ENCODE measurements around the gene SMARCE1.

The SMARCE1 gene

GRCh38 chr17:40678902-40679522, 31.4 kb upstream of the SMARCE1 start:
- TF ChIP-seq TAF1 (IDR thresholded peaks at IDR 0.05; ENCODE audit: borderline replicate concordance, insufficient read depth, low read length) (no peak), POLR2AphosphoS5 (IDR thresholded peaks at IDR 0.05; ENCODE audit: low read depth, low read length) (no peak), FOXP2 (optimal IDR thresholded peaks at IDR 0.05; ENCODE audit: borderline replicate concordance, extremely low read depth, extremely low read length, insufficient read depth) (no peak), REST (IDR thresholded peaks at IDR 0.05; ENCODE audit: insufficient read depth in 1 of 2, low read depth in 2 of 2, low read length in 2 of 2) (no peak), SIN3A (IDR thresholded peaks at IDR 0.05; ENCODE audit: borderline replicate concordance, insufficient read depth, low read length) (no peak)

- TF ChIP-seq REST (IDR thresholded peaks at IDR 0.05; ENCODE audit: insufficient read depth in 1 of 2, low read depth in 2 of 2, low read length in 2 of 2), result no peak
- no peak for TF ChIP-seq TAF1 (IDR thresholded peaks at IDR 0.05; ENCODE audit: borderline replicate concordance, insufficient read depth, low read length)
- TF ChIP-seq SIN3A (IDR thresholded peaks at IDR 0.05; ENCODE audit: borderline replicate concordance, insufficient read depth, low read length), result no peak
- TF ChIP-seq FOXP2 (optimal IDR thresholded peaks at IDR 0.05; ENCODE audit: borderline replicate concordance, extremely low read depth, extremely low read length, insufficient read depth), result no peak
- no peak for TF ChIP-seq POLR2AphosphoS5 (IDR thresholded peaks at IDR 0.05; ENCODE audit: low read depth, low read length)
These were observed 28.3 kb upstream of the SMARCE1 start for GRCh38 chr17:40675905-40676304.

GRCh38 chr17:40672654-40673053, 25.0 kb upstream of the SMARCE1 start:
- TF ChIP-seq POLR2AphosphoS5 (IDR thresholded peaks at IDR 0.05; ENCODE audit: low read depth, low read length) (no peak), FOXP2 (optimal IDR thresholded peaks at IDR 0.05; ENCODE audit: borderline replicate concordance, extremely low read depth, extremely low read length, insufficient read depth) (no peak), TAF1 (IDR thresholded peaks at IDR 0.05; ENCODE audit: borderline replicate concordance, insufficient read depth, low read length) (no peak), SIN3A (IDR thresholded peaks at IDR 0.05; ENCODE audit: borderline replicate concordance, insufficient read depth, low read length) (no peak), REST (IDR thresholded peaks at IDR 0.05; ENCODE audit: insufficient read depth in 1 of 2, low read depth in 2 of 2, low read length in 2 of 2) (no peak)

- TF ChIP-seq SIN3A (IDR thresholded peaks at IDR 0.05; ENCODE audit: borderline replicate concordance, insufficient read depth, low read length), result no peak
- TF ChIP-seq POLR2AphosphoS5 (IDR thresholded peaks at IDR 0.05; ENCODE audit: low read depth, low read length), result no peak
These were observed 23.7 kb upstream of the SMARCE1 start for GRCh38 chr17:40671282-40671681.

GRCh38 chr17:40666331-40666730, 18.7 kb upstream of the SMARCE1 start:
- TF ChIP-seq TAF1 (IDR thresholded peaks at IDR 0.05; ENCODE audit: borderline replicate concordance, insufficient read depth, low read length) (no peak), SIN3A (IDR thresholded peaks at IDR 0.05; ENCODE audit: borderline replicate concordance, insufficient read depth, low read length) (no peak)

GRCh38 chr17:40664582-40665333, 17.1 kb upstream of the SMARCE1 start, which contains the start of gene KRT222:
Gene KRT222 (minus strand): TSS chr17:40665177. CDS start chr17:40665099, 78 bp downstream.
- TF ChIP-seq REST (IDR thresholded peaks at IDR 0.05; ENCODE audit: insufficient read depth in 1 of 2, low read depth in 2 of 2, low read length in 2 of 2) (no peak), FOXP2 (optimal IDR thresholded peaks at IDR 0.05; ENCODE audit: borderline replicate concordance, extremely low read depth, extremely low read length, insufficient read depth) (no peak), POLR2AphosphoS5 (IDR thresholded peaks at IDR 0.05; ENCODE audit: low read depth, low read length) (no peak), TAF1 (IDR thresholded peaks at IDR 0.05; ENCODE audit: borderline replicate concordance, insufficient read depth, low read length) (no peak), SIN3A (IDR thresholded peaks at IDR 0.05; ENCODE audit: borderline replicate concordance, insufficient read depth, low read length) (no peak)

Data from PFSK-1 (cell line).